Activated CD4-positive, alpha-beta T cell treated with anti-CD3 and anti-CD28 coated beads for 4 hours (primary cell): ENCODE measurements around the gene CD300A.
A peak's percentile ranks its signal among the peaks of the same experiment; 100 is the strongest.

Experiments used
- DNase-seq, 2 donors: peaks; one replicate each; pipeline ENCODE4 v3.0.0-alpha.2; 2020

CD300A gene

DNA sequence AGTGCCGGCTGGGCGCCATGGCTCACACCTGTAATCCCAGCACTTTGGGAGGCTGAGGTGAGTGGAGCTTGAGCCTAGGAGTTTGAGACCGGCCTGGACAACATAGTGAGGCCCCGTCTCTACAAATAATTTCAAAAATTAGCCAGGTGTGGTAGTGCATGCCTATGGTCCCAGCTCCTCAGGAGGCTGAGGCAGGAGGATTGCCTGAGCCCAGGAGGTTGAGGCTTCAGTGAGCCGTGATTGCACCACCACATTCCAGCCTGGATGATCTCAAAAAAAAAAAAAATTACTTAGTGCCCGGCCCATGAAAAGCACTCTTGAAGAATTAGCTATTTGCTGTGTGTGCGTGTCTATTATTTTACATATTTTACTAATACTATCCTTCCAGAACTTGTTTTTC lies 24.9 kb upstream of the CD300A start:
- no peak for DNase-seq

- DNase-seq, result no peak
Measured at GRCh38 chr17:74442291-74442669, 24.2 kb upstream of the CD300A start.

DNA sequence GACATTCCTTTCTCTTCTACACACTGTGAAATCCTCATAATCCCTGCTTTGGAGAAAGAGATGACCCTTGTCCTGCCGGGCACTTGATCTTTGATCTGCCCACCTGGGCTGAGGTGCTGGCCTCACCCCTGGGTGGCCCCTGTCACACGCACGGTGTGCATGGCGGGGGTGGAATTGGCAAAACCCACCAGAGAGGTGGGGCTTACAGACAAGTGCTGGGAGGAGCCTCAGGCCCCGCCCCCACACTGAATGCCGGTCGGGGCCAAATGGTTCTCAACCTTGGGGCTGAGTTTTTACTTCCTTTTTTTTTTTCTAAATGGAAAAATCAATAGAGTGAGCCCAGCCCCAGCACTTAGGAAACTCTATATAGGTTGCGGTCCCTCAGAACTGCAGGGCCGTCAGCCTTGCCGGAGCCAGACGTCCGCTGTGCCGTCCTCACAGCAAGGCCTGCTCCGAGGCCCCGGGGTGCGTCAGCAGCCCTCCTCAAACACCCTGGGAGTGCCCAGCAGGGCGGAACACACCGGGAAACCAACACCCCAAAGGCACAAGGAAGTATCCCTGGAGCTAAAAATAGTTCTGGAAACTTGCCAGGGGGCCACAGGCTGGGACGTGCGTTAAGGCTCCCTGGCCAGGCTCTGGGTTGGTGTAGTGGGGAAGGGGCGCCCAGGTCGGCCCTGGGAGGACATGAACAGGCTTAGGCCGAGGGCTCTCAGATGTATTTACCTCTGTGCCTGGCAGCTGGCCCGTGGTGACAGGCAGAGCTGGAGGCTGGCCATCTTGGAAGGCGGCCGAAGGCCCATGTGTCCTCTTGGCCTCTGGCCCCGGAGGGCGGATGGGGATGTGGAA lies 23.5 kb upstream of the CD300A start:
- no peak for DNase-seq

- no peak for DNase-seq
Measured at GRCh38 chr17:74443516-74444296, 22.7 kb upstream of the CD300A start.

- DNase-seq, result no peak
Measured at GRCh38 chr17:74444406-74444805, 22.0 kb upstream of the CD300A start.

GRCh38 chr17:74445158-74445557 lies 21.3 kb upstream of the CD300A start:
- no peak for DNase-seq

- peak in 1 of 2 donors; percentile 22 for DNase-seq
Measured at GRCh38 chr17:74446551-74447500, 19.6 kb upstream of the CD300A start.

- no peak for DNase-seq
Measured at GRCh38 chr17:74447628-74448159, 18.7 kb upstream of the CD300A start.

GRCh38 chr17:74448756-74449155 lies 17.7 kb upstream of the CD300A start:
- no peak for DNase-seq

GRCh38 chr17:74449306-74449705 lies 17.1 kb upstream of the CD300A start:
- DNase-seq, result no peak

DNA sequence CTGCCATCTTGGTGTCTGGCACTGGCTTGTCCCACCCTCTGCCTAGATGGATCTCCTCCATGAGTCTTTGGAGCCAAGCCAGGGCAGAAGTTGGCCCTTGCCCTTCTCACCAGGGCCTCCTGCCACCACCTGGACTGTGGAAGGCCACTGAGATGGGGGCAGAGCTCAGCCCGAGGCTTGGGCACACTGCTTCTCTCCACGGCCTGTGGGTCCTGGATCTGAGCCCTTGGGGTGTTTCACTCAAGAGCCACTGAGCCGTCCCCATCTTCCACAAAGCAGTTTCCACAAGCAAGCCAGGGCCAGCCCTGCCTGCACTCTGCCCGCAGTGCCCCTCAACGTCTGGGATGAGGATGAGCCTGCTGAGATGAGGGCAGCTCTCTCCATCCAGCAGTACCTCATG lies 16.7 kb upstream of the CD300A start:
- DNase-seq, result no peak

DNA sequence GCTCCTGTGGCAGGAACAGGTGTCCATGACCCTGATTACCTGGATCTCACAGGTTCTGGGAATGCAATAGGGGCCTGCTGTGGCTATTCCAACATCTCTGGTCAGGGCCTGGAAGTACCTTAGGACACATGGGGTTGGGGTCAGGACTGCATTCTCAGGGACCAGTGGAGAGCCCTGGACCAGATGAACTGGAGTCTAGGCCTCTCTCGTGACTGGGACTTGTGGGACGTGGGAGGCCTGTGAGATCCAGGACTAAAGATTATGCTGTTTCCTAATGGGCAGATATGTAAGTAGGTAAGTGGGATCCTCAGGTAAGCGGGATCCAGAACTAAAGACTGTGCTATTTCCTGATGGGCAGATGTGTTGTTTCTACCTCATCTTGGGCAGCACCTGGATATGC lies 16.2 kb upstream of the CD300A start:
- DNase-seq, result no peak

GRCh38 chr17:74450925-74451403 lies 15.5 kb upstream of the CD300A start:
- DNase-seq, result no peak

DNA sequence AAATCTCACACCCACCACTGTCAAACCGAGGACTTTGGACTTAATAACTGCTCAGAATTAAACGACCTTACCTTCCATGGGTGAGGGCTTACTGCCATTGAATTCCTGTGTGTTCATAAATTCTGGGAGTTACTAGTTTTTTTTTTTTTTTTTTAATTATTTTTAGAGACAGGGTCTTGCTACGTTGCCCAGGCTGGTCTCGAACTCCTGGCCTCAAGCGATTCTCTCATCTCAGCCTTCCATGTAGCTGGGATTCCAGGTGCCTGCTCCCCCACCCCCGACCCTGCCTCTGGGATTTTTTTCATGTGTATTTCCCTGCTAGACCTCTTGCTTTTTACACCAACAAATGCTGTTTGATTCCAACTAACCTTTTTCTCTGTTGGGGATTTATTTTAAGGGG lies 14.9 kb upstream of the CD300A start:
- no peak for DNase-seq

- DNase-seq, result no peak
Measured at GRCh38 chr17:74452033-74452840, 14.2 kb upstream of the CD300A start.

DNA sequence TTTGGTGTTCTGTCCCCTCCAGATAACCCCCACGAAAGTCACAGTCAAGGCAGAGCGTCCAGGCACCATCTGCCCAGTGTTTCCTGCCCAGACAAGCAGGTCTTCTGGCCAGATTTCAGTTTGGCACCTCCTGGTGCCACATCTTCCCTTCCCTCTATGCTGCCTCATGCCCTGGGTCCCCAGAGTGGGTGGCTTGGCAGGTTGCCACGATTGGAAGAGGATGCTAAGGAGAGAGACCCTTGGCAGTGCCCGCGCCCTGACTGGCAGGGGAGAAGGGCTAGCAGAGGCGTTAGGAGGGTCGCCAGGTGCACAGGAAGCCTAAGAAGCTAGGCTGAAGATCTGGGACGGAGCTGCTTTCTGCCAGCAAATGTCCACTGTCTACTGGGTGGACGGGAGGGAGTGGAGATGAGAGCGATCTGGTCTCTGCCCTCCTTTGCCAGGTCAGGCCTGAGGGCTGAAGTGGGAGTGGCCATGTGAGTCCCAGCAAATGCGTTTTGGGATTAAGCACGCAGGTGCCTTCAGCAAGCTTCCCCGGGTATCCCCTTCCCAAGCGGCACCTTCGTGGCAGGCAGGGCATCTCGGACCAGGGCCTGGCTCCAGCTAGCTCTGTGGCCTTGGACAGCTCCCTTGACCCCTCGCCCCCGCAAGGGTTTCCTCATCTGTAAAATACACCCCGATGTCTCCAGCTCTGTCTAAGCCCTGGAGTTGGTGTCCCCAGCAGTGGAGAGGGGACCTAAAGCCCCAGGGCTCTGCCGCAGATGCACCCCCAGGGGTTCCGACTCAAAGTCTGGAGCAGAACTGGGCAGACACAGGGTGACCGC lies 13.4 kb upstream of the CD300A start:
- DNase-seq, result no peak

GRCh38 chr17:74453665-74454196 lies 12.7 kb upstream of the CD300A start:
- peak; percentile 53 to 56 for DNase-seq

DNA sequence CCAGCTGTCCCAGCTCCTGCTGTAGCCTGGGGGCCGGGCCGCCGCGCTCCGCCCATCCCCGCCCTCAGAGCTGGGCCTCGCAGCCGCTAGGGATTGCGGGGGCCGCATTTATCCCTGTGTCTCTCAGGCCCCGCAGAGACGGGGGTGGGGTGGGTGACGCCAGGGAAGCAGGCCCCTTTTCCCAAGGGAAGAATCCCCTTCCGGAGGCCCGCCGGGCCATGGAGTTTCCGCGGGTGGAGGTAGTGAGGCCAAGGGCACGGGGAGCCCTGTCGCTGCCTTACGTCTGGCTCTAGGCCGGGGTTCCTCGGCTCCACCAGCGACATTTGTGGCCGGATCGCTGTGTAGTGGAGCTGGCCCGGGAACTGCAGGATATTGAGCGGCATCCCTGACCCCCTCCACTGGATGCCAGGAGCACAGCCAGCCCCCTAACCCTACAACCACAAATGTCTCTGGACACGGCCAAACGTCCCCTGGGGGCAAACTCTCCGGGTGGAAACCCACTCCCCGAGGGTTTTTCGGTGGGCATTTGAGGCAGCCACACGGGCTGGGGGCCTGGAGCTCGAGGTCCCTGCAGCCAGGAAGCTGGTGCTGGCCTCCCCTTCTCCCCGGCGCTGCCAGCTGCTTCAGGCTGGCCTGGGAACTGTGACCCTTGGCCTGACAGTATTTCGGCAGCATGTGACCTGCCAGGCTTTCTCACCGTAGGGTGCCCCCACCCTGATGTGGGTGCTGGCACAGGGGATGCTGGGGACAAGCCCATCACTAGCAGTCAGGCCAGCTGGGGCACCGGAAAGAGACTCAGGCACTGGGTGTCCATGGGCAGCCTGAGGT lies 12.0 kb upstream of the CD300A start:
- no peak for DNase-seq

DNA sequence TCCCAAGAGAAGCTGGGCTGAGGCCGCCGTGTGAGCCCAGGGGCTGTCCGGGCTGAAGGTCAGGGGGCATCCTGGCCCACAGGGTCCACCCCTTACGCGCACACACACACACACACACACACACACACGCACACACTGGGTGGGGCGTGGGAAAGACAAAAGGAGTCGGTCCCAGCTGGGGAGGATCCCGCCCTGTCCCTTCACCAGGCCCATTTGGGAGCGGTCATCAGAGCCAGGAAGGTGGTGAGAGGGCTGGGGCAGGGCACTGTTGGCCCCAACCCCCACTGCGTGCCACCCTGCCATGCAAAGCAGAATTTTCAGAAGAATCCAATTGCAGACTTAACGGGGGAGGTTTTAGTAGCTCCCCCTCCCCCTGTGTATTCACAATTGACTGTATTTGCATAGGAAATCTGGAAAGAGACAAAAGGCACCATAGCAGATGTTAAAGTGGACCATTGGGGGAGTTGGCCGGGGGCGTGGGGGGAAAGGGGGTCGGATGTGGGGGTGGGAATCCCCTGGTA lies 11.3 kb upstream of the CD300A start:
- DNase-seq, result no peak
